Osteocyte (in vitro differentiated cells): ENCODE results near the gene PARP16. TPM values are rescaled to one million over a fixed set of nuclear protein-coding genes. Genes with fewer than 3 reads are reported as not detected.

ENCODE experiments used
- DNase-seq: peaks from one replicate; pipeline ENCODE4 v3.0.0; 2021; ENCODE audit warnings: mixed read lengths; ENCODE audit not compliant: unreplicated experiment; ENCODE audit errors: extremely low spot score
- H3K27ac Mint-ChIP-seq: one replicate; pipeline ENCODE4 v1.8.0; 2021; ENCODE audit warnings: mild to moderate bottlenecking, mixed read lengths; ENCODE audit not compliant: unreplicated experiment
- H3K27me3 Mint-ChIP-seq: one replicate; pipeline ENCODE4 v1.8.0; 2021; ENCODE audit warnings: mixed read lengths; ENCODE audit not compliant: unreplicated experiment
- H3K36me3 Mint-ChIP-seq: one replicate; pipeline ENCODE4 v1.8.0; 2021; ENCODE audit warnings: mixed read lengths; ENCODE audit not compliant: unreplicated experiment
- H3K4me1 Mint-ChIP-seq: one replicate; pipeline ENCODE4 v1.8.0; 2021; ENCODE audit warnings: mixed read lengths; ENCODE audit not compliant: unreplicated experiment
- H3K4me3 Mint-ChIP-seq: one replicate; pipeline ENCODE4 v1.8.0; 2021; ENCODE audit warnings: mild to moderate bottlenecking, moderate library complexity, mixed read lengths; ENCODE audit not compliant: unreplicated experiment
- H3K9me3 Mint-ChIP-seq: one replicate; pipeline ENCODE4 v1.8.0; 2021; ENCODE audit warnings: mixed read lengths; ENCODE audit not compliant: unreplicated experiment
- total RNA-seq: library from RNA; stranded (reverse); gene quantifications from 2 replicates; pipeline ENCODE4 v1.2.1, GENCODE V29; 2021
- TF ChIP-seq, protein P1 (sequence below): fragments of 200-600 bp; sonication (generic); IDR thresholded peaks from 2 replicates; pipeline ENCODE4 v1.5.0; 2021; ENCODE audit warnings: antibody characterized with exemption, mild to moderate bottlenecking, moderate library complexity

Gene PARP16
- total RNA-seq, 1 donor from 2014 or later, result 9.5 TPM

DNA sequence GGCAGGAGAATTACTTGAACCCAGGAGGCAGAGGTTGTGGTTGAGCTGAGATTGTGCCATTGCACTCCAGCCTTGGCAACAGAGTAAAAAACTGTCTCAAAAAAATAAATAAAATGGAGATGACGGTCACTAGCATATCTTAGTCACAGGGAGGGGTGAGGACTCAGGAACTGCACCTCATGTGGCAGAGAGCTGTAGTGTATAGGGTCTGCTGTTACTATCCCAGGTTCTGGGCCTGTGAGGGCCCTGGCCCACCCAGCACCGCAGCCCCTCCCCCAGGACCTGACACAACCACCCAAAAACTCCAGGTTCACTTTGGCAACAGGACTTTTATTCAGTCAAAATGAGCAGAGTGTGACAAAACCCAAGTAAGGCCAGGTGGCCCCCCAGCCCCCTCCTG lies 40.1 kb upstream of the PARP16 start:
- Mint-ChIP-seq H3K9me3 (no peaks in the 10 kb centered on the region), H3K4me1 (peaks cover 7% of the 10 kb centered on the region), H3K27me3 (peaks cover 3% of the 10 kb centered on the region), H3K27ac (no peak overlapping the region), H3K4me3 (no peak overlapping the region), H3K36me3 (no peaks in the 10 kb centered on the region)
- TF ChIP-seq, protein P1, sequence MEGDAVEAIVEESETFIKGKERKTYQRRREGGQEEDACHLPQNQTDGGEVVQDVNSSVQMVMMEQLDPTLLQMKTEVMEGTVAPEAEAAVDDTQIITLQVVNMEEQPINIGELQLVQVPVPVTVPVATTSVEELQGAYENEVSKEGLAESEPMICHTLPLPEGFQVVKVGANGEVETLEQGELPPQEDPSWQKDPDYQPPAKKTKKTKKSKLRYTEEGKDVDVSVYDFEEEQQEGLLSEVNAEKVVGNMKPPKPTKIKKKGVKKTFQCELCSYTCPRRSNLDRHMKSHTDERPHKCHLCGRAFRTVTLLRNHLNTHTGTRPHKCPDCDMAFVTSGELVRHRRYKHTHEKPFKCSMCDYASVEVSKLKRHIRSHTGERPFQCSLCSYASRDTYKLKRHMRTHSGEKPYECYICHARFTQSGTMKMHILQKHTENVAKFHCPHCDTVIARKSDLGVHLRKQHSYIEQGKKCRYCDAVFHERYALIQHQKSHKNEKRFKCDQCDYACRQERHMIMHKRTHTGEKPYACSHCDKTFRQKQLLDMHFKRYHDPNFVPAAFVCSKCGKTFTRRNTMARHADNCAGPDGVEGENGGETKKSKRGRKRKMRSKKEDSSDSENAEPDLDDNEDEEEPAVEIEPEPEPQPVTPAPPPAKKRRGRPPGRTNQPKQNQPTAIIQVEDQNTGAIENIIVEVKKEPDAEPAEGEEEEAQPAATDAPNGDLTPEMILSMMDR, result no peak
- no peak for DNase-seq

DNA sequence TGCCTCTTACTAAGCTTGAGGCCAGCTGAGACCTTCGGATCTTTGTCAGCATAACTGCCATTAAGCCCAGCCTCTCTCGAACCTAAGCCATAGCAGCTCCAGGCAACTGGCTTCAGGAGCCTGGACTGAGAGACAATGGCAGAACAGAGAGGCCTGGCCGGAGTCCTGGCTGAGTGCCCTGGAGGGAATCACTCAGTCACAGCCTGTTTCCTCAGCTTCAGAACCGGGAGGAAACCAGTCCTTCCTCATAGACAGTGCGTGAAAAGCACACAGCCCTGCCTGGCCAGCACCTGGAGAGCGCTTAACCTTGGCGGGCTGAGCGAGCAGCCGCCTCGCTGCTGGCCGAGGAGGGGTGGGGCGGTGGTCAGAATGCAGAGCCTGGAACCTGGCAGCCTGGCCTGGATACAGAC lies 39.4 kb upstream of the PARP16 start:
- Mint-ChIP-seq H3K27me3 (peaks cover 2% of the 10 kb centered on the region), H3K4me3 (no peak overlapping the region), H3K9me3 (no peaks in the 10 kb centered on the region), H3K36me3 (no peaks in the 10 kb centered on the region), H3K4me1 (peaks cover 7% of the 10 kb centered on the region), H3K27ac (no peak overlapping the region)
- TF ChIP-seq, protein P1, result no peak
- DNase-seq, result no peak

DNA sequence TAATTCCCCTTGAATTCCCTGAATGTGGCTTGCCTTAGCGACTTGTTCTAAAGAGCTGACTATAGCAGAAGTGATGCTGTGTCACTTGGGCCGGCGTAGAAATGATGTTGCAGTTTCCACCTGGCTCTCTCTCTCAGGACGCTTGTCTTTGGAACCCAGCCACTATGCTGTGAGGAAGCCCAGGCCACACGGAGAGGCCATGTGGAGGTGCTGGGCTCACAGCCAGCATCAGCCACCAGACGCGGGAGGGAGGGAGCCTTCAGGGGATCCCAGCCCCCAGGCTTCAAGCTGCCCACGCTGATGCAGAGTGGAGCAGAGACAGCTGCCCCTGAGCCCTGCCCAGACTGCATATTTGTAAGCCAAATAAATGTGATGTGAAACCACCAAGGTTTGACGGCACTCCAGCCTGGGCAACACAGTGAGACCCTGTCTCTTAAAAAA lies 36.4 kb upstream of the PARP16 start:
- TF ChIP-seq, protein P1, result no peak
- DNase-seq, result no peak
- H3K27ac Mint-ChIP-seq, result no peak overlapping the region
- H3K4me1 Mint-ChIP-seq, result peaks cover 7% of the 10 kb centered on the region
- no peaks in the 10 kb centered on the region for H3K27me3 Mint-ChIP-seq
- H3K4me3 Mint-ChIP-seq, result no peak overlapping the region
- H3K9me3 Mint-ChIP-seq, result no peaks in the 10 kb centered on the region
- H3K36me3 Mint-ChIP-seq, result no peaks in the 10 kb centered on the region

DNA sequence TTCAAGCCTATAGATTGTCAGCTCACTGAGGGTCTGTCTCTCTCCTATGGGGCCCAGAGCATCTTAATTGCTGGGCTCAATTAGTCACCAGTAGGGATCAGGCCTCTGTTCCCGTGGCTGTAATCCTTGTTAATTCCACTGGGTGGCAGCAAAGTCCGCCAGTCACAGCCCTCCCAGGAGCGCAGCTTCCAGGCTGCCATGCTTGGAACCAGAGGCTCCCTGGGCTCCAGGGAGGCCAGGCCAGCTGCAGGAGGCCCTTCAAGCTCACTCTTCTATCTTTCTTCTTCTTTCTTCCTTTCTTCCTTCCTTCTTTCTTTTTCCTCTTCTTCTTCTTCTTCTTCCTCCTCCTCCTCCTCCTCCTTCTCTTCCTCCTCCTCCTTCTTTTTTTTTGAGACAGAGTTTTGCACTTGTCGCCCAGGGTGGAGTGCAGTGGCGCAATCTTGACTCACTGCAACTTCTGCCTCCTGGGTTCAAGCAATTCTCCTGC lies 32.2 kb upstream of the PARP16 start:
- Mint-ChIP-seq H3K36me3 (no peaks in the 10 kb centered on the region), H3K4me3 (no peak overlapping the region), H3K27ac (no peak overlapping the region), H3K4me1 (peaks cover 7% of the 10 kb centered on the region), H3K9me3 (no peaks in the 10 kb centered on the region), H3K27me3 (peaks cover 3% of the 10 kb centered on the region)
- peak; percentile 92 for DNase-seq
- TF ChIP-seq, protein P1, result peak; percentile 94

DNA sequence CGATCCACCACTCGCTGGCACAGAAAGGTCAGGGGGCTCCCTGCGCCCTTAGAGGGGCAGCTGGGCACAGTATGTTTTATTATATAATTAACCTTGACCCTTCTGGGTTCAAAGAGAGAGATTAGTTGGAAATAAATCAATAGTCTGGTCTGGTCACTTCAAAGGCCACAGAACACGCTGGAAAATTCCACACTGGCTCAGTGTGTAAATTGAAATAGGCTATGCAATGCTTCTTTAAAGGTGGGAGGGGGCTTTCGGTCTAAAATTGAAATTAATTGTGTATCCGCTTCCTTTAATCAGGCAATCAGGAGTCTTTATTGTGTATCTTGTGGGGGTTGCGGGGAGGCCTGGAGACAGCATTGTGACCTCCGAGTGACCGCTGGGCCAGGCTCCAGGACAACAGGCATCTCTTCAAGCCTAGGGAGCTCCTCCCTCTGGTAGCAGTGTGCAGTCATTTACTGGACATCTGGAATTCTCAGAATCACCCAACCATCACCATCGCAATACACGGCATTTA lies 25.8 kb upstream of the PARP16 start:
- no peak for DNase-seq
- Mint-ChIP-seq H3K27ac (no peak overlapping the region), H3K27me3 (peaks cover 18% of the 10 kb centered on the region), H3K9me3 (no peaks in the 10 kb centered on the region), H3K4me3 (no peak overlapping the region), H3K4me1 (peaks cover 4% of the 10 kb centered on the region), H3K36me3 (no peaks in the 10 kb centered on the region)
- TF ChIP-seq, protein P1, result no peak
